ENCODE measurements around the gene NDC80. TPM values are rescaled to one million over a fixed set of nuclear protein-coding genes. Genes with fewer than 3 reads are reported as not detected.

NDC80 gene
- total RNA-seq, 2 experiments from 2014 or later, result 96.8 to 108 TPM

GRCh38 chr18:2564373-2564772, 7.0 kb upstream of the NDC80 start:
- Mint-ChIP-seq H3K36me3 (ENCODE audit: low read depth) (peaks cover 34% of the 10 kb centered on the region), H3K4me1 (ENCODE audit: low read depth) (peaks cover 31% of the 10 kb centered on the region), H3K27ac (no peak overlapping the region), H3K27me3 (ENCODE audit: low read depth) (no peaks in the 10 kb centered on the region), H3K9me3 (no peaks in the 10 kb centered on the region), H3K4me3 (no peak overlapping the region)
- DNase-seq, result no peak
- CTCF ChIA-PET, result interaction anchor here (1.2 kb wide), 1 partner anchor 11 kb away, joined by 3 read pairs; no protein-coding TSS in a partner anchor
- intact Hi-C loops (cut with micrococcal nuclease), result no loop called here

DNA sequence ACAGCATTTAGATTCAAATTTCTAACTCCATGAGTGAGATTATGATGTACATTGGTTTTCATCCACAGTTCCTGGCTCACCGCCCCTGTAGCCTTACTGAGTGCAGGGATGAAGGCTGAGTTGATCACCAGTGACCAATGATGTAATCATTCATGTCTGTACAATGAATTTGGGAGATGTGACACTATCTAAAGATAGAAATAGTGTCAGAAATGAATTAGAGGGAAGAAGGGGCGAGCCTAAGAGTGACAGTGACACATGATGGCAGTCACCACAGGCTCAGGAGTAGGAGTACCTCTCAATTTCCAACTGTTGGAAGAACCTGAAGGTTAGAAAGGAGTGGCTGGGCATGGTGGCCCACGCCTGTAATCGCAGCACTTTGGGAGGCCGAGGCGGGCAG, 3.2 kb upstream of the NDC80 start:
- H3K9me3 Mint-ChIP-seq, result no peaks in the 10 kb centered on the region
- no peak overlapping the region for H3K27ac Mint-ChIP-seq
- intact Hi-C loops (cut with micrococcal nuclease), result no loop called here
- H3K36me3 Mint-ChIP-seq (ENCODE audit: low read depth), result peaks cover 40% of the 10 kb centered on the region
- peaks cover 46% of the 10 kb centered on the region for H3K4me1 Mint-ChIP-seq (ENCODE audit: low read depth)
- H3K4me3 Mint-ChIP-seq, result no peak overlapping the region
- no peaks in the 10 kb centered on the region for H3K27me3 Mint-ChIP-seq (ENCODE audit: low read depth)
- DNase-seq, result no peak
- CTCF ChIA-PET, result interaction anchor here (1.2 kb wide), 1 partner anchor 11 kb away, joined by 4 read pairs; no protein-coding TSS in a partner anchor

DNA sequence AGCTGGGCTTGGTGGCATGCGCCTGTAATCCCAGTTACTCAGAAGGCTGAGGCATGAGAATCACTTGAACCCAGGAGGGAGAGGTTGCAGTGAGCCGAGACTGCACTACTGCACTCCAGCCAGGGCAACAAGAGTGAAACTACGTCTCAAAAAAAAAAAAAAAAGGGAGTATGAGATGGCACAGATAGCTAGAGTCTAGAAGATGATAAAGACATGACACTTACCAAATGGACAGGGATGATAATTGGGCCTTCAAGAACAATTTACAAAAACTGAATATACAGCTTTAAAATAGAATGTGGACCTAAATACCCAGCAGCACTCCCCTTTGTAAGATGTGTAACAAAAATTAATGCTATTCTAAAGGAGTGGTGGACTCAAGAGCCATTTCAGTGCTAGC, 2.8 kb upstream of the NDC80 start:
- Mint-ChIP-seq H3K9me3 (no peaks in the 10 kb centered on the region), H3K4me3 (no peak overlapping the region), H3K27ac (no peak overlapping the region), H3K36me3 (ENCODE audit: low read depth) (peaks cover 41% of the 10 kb centered on the region), H3K27me3 (ENCODE audit: low read depth) (no peaks in the 10 kb centered on the region), H3K4me1 (ENCODE audit: low read depth) (peaks cover 50% of the 10 kb centered on the region)
- CTCF ChIA-PET, result interaction anchor here (1.2 kb wide), 1 partner anchor 11 kb away, joined by 4 read pairs; no protein-coding TSS in a partner anchor
- intact Hi-C loops (cut with micrococcal nuclease), result no loop called here
- DNase-seq, result no peak

- DNase-seq, result no peak
- Mint-ChIP-seq H3K27me3 (ENCODE audit: low read depth) (no peaks in the 10 kb centered on the region), H3K4me3 (peak overlapping the region; percentile 97), H3K9me3 (no peaks in the 10 kb centered on the region), H3K4me1 (ENCODE audit: low read depth) (peaks cover 51% of the 10 kb centered on the region), H3K27ac (no peak overlapping the region), H3K36me3 (ENCODE audit: low read depth) (peaks cover 45% of the 10 kb centered on the region)
- CTCF ChIA-PET, result interaction anchor here (1.2 to 1.6 kb wide), 2 partner anchors 12 to 15 kb away, joined by 4 to 6 read pairs; no protein-coding TSS in a partner anchor
- intact Hi-C loops (cut with micrococcal nuclease), result loop anchor here (2.0 to 10.0 kb wide), 9 partner anchors 183 to 1755 kb away; partner anchors contain the start of genes EMILIN2, MYL12A, TGIF1 and YES1
Observed at GRCh38 chr18:2569338-2570207, 1.8 kb upstream of the NDC80 start.

DNA sequence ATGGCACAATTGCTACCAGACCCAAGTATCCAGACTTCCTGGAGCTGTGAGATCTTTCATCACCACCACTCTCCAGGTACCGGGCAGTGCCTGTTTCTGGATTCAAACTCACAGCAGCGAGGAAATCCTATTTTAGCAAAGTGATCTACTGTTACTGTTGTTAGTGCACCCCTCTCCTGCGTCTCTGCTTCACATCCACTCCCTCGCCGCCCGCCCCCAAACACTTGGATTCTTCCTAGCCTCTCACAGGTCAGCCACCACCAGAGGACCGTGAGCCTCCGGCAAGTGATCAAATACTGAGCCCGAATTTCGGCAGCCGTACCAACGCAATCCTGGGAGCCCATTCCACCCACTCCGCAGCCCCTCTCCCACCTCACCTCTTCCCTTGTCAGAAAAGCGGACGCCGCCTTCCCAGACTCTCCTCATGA, 571 bp upstream of the NDC80 start:
- peaks cover 45% of the 10 kb centered on the region for H3K4me1 Mint-ChIP-seq (ENCODE audit: low read depth)
- DNase-seq, result peak; percentile 72
- H3K9me3 Mint-ChIP-seq, result no peaks in the 10 kb centered on the region
- CTCF ChIA-PET, result interaction anchor here (0.6 to 1.6 kb wide), 3 partner anchors 16 to 1096 kb away, joined by 3 to 6 read pairs (median 3); no protein-coding TSS in a partner anchor
- peaks cover 44% of the 10 kb centered on the region for H3K36me3 Mint-ChIP-seq (ENCODE audit: low read depth)
- intact Hi-C loops (cut with micrococcal nuclease), result loop anchor here (1.0 to 10.0 kb wide), 11 partner anchors 71 to 1756 kb away; partner anchors contain the start of genes EMILIN2, MYL12A, SMCHD1 and TGIF1
- H3K27me3 Mint-ChIP-seq (ENCODE audit: low read depth), result no peaks in the 10 kb centered on the region
- peak overlapping the region; percentile 97 for H3K4me3 Mint-ChIP-seq
- peak overlapping the region; percentile 98 for H3K27ac Mint-ChIP-seq

GRCh38 chr18:2572171-2572569, 813 bp downstream of the NDC80 start:
- CTCF ChIA-PET, result interaction anchor here (1.1 kb wide), 1 partner anchor 17 kb away, joined by 4 read pairs; no protein-coding TSS in a partner anchor
- intact Hi-C loops (cut with micrococcal nuclease), result loop anchor here (1.0 to 10.0 kb wide), 10 partner anchors 17 to 1757 kb away; partner anchors contain the start of genes EMILIN2, LPIN2, TGIF1 and YES1
- H3K9me3 Mint-ChIP-seq, result no peaks in the 10 kb centered on the region
- peak overlapping the region; percentile 97 for H3K4me3 Mint-ChIP-seq
- peaks cover 46% of the 10 kb centered on the region for H3K4me1 Mint-ChIP-seq (ENCODE audit: low read depth)
- peaks cover 49% of the 10 kb centered on the region for H3K36me3 Mint-ChIP-seq (ENCODE audit: low read depth)
- H3K27ac Mint-ChIP-seq, result peak overlapping the region; percentile 98
- DNase-seq, result peak; percentile 36
- no peaks in the 10 kb centered on the region for H3K27me3 Mint-ChIP-seq (ENCODE audit: low read depth)

DNA sequence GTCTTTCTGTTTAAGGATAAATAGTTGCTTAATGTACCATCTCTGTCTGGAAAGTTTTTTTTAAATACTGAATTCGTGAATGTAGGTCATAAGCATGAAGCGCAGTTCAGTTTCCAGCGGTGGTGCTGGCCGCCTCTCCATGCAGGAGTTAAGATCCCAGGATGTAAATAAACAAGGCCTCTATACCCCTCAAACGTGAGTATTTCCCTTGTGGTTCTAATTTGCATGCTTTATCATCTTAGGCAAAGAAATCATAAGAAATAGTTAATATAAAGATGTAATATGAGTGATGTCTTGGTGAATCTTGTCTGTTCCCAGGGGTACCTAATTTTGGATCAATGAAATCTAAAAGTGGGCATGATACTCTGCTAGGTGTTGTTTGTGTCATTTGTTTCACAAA, 1.5 kb downstream of the NDC80 start:
- H3K27me3 Mint-ChIP-seq (ENCODE audit: low read depth), result no peaks in the 10 kb centered on the region
- CTCF ChIA-PET, result interaction anchor here (1.3 kb wide), 1 partner anchor 16 kb away, joined by 4 read pairs; no protein-coding TSS in a partner anchor
- H3K27ac Mint-ChIP-seq, result no peak overlapping the region
- peak overlapping the region; percentile 97 for H3K4me3 Mint-ChIP-seq
- intact Hi-C loops (cut with micrococcal nuclease), result loop anchor here (1.0 to 10.0 kb wide), 10 partner anchors 16 to 1758 kb away; partner anchors contain the start of genes EMILIN2, LPIN2, TGIF1 and YES1
- H3K9me3 Mint-ChIP-seq, result no peaks in the 10 kb centered on the region
- peaks cover 55% of the 10 kb centered on the region for H3K36me3 Mint-ChIP-seq (ENCODE audit: low read depth)
- no peak for DNase-seq
- H3K4me1 Mint-ChIP-seq (ENCODE audit: low read depth), result peaks cover 48% of the 10 kb centered on the region

DNA sequence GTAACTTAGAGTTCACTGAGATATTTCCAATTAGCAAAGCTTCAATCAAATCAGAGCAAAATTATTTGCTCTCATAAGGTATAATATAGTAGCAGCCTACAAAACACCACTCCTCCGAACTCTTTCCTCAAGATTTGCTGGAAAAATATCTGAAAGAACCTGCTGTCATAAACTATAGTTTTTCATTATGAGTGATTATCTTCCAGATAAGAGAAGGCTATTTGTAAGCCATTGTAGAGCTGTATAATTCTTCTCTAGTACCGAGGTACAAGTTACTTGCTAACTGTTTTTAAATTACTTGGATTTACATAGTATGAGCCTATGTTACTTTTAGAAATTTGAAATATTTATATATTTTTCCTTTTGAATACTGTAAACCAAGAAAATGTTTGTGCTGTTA, 2.1 kb downstream of the NDC80 start:
- DNase-seq, result no peak
- Mint-ChIP-seq H3K27ac (no peak overlapping the region), H3K27me3 (ENCODE audit: low read depth) (no peaks in the 10 kb centered on the region), H3K9me3 (no peaks in the 10 kb centered on the region), H3K4me1 (ENCODE audit: low read depth) (peaks cover 48% of the 10 kb centered on the region), H3K4me3 (peak overlapping the region; percentile 97), H3K36me3 (ENCODE audit: low read depth) (peaks cover 57% of the 10 kb centered on the region)
- intact Hi-C loops (cut with micrococcal nuclease), result loop anchor here (2.0 to 10.0 kb wide), 9 partner anchors 31 to 1759 kb away; partner anchors contain the start of genes EMILIN2, LPIN2, TGIF1 and YES1
- CTCF ChIA-PET, result interaction anchor here (1.3 kb wide), 1 partner anchor 15 kb away, joined by 4 read pairs; no protein-coding TSS in a partner anchor

GRCh38 chr18:2587788-2588187, 16.4 kb downstream of the NDC80 start:
- Mint-ChIP-seq H3K36me3 (ENCODE audit: low read depth) (peaks cover 60% of the 10 kb centered on the region), H3K9me3 (no peaks in the 10 kb centered on the region), H3K4me3 (no peak overlapping the region), H3K4me1 (ENCODE audit: low read depth) (peaks cover 46% of the 10 kb centered on the region), H3K27me3 (ENCODE audit: low read depth) (no peaks in the 10 kb centered on the region), H3K27ac (peak overlapping the region; percentile 48)
- intact Hi-C loops (cut with micrococcal nuclease), result loop anchor here (5.0 kb wide), 1 partner anchor 70 kb away; the partner anchor contains the start of gene SMCHD1
- no peak for DNase-seq
- CTCF ChIA-PET, result interaction anchor here (0.8 to 1.5 kb wide), 2 partner anchors 9 to 20 kb away, joined by 3 to 11 read pairs; no protein-coding TSS in a partner anchor

GRCh38 chr18:2588666-2589344, 17.4 kb downstream of the NDC80 start:
- CTCF ChIA-PET, result interaction anchor here (0.6 to 1.6 kb wide), 6 partner anchors 16 to 997 kb away, joined by 3 to 11 read pairs (median 4); partner anchors contain the start of gene NDC80
- no peaks in the 10 kb centered on the region for H3K27me3 Mint-ChIP-seq (ENCODE audit: low read depth)
- H3K36me3 Mint-ChIP-seq (ENCODE audit: low read depth), result peaks cover 55% of the 10 kb centered on the region
- peak overlapping the region; percentile 55 for H3K4me3 Mint-ChIP-seq
- peaks cover 53% of the 10 kb centered on the region for H3K4me1 Mint-ChIP-seq (ENCODE audit: low read depth)
- DNase-seq, result no peak
- H3K9me3 Mint-ChIP-seq, result no peaks in the 10 kb centered on the region
- peak overlapping the region; percentile 93 for H3K27ac Mint-ChIP-seq
- intact Hi-C loops (cut with micrococcal nuclease), result loop anchor here (1.0 to 5.0 kb wide), 5 partner anchors 16 to 68 kb away; partner anchors contain the start of gene SMCHD1

DNA sequence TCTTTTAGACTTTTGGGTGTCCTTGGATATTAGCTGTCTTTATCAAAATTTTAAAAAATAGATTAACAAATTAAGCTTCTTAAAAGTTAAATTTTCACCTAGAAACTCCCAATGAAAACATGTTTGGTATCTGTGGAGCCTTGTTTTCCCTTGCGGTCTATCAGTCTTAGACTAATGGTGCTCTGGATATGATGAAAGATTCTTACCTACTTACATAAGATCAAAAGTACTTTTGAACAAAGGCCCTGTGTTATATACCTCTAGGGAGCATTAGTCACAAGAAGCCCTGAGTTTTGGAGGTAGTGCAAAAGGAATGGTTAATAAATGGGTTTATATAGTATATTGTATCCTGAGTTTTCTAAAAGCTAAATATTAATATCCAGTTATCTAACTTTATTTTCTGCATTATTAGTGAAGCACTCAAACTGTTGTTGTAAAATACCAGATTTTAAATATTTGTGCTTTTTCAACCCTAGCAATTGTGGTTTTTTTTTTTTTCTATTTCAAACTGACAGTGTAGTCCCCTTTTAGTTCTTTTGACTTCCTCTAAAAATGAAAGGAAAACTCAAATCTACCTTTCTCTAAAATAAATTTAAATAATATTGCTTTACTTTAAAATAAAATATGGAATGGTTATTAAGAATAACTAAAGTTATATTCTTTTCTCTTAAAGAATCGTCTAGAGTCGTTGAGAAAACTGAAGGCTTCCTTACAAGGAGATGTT, 18.1 kb downstream of the NDC80 start:
- DNase-seq, result no peak

More for the DNA sequence above, 18.1 kb downstream of the NDC80 start:
- H3K27me3 Mint-ChIP-seq (ENCODE audit: low read depth), result no peaks in the 10 kb centered on the region
- peaks cover 62% of the 10 kb centered on the region for H3K36me3 Mint-ChIP-seq (ENCODE audit: low read depth)
- intact Hi-C loops (cut with micrococcal nuclease), result loop anchor here (1.0 to 5.0 kb wide), 5 partner anchors 16 to 68 kb away; partner anchors contain the start of gene SMCHD1
- peaks cover 59% of the 10 kb centered on the region for H3K4me1 Mint-ChIP-seq (ENCODE audit: low read depth)
- CTCF ChIA-PET, result interaction anchor here (0.6 to 1.6 kb wide), 6 partner anchors 16 to 996 kb away, joined by 3 to 11 read pairs (median 4); partner anchors contain the start of gene NDC80
- H3K27ac Mint-ChIP-seq, result peak overlapping the region; percentile 93
- H3K4me3 Mint-ChIP-seq, result peak overlapping the region; percentile 55
- no peaks in the 10 kb centered on the region for H3K9me3 Mint-ChIP-seq

All from activated naive CD4-positive, alpha-beta T cell treated with anti-CD3 and anti-CD28 coated beads for 36 hours (primary cell).